H9 (cell line): ENCODE measurements around the gene LRRK1. TPM values are rescaled to one million over a fixed set of nuclear protein-coding genes. Genes with fewer than 3 reads are reported as not detected.

Source experiments
- DNase-seq: peaks from one replicate; pipeline ENCODE4 v3.0.0-alpha.2; 2017
- H2AFZ ChIP-seq: one replicate; pipeline ENCODE4 v1.6.1; 2013; ENCODE audit warnings: mild to moderate bottlenecking, low read length, control low read depth, moderate library complexity
- H2AK5ac ChIP-seq: 2 replicates; pipeline ENCODE4 v1.6.1; 2013; ENCODE audit warnings: low read length, control low read depth, mixed read lengths; ENCODE audit not compliant: insufficient read length
- H2BK120ac ChIP-seq: one replicate; pipeline ENCODE4 v1.6.1; 2013; ENCODE audit warnings: low read depth, mild to moderate bottlenecking, low read length, control low read depth, inconsistent platforms; ENCODE audit not compliant: poor library complexity, severe bottlenecking
- H2BK12ac ChIP-seq: 2 replicates; pipeline ENCODE4 v1.6.1; 2013; ENCODE audit warnings: low read length, control low read depth, mixed read lengths, low read depth; ENCODE audit not compliant: insufficient read length
- H2BK15ac ChIP-seq: 2 replicates; pipeline ENCODE4 v1.6.1; 2013; ENCODE audit warnings: low read depth, low read length, control low read depth
- H2BK20ac ChIP-seq: one replicate; pipeline ENCODE4 v1.6.1; 2013; ENCODE audit warnings: low read depth, mild to moderate bottlenecking, low read length, control low read depth, inconsistent platforms; ENCODE audit not compliant: poor library complexity, severe bottlenecking
- H2BK5ac ChIP-seq: 2 replicates; pipeline ENCODE4 v1.6.1; 2013; ENCODE audit warnings: low read length, control low read depth, mixed read lengths; ENCODE audit not compliant: insufficient read length
- H3K14ac ChIP-seq: 2 replicates; pipeline ENCODE4 v1.6.1; 2013; ENCODE audit warnings: low read length, control low read depth; ENCODE audit not compliant: insufficient read depth
- H3K18ac ChIP-seq: 2 replicates; pipeline ENCODE4 v1.6.1; 2013; ENCODE audit warnings: low read depth, mild to moderate bottlenecking, mixed read lengths, low read length, control low read depth; ENCODE audit not compliant: insufficient read length
- H3K23ac ChIP-seq: 2 replicates; pipeline ENCODE4 v1.6.1; 2013; ENCODE audit warnings: low read length, control low read depth, mixed read lengths, low read depth; ENCODE audit not compliant: insufficient read length
- H3K23me2 ChIP-seq: 2 replicates; pipeline ENCODE4 v1.6.1; 2013; ENCODE audit warnings: low read depth, mild to moderate bottlenecking, mixed read lengths, low read length, control low read depth; ENCODE audit not compliant: insufficient read length, poor library complexity, severe bottlenecking
- H3K27ac ChIP-seq: 2 replicates; pipeline ENCODE4 v1.5.1; 2013; ENCODE audit warnings: low read length, control low read depth, mixed read lengths, low read depth; ENCODE audit not compliant: insufficient read length
- H3K27me3 ChIP-seq: 2 replicates; pipeline ENCODE4 v1.6.1; 2013; ENCODE audit warnings: low read length, control low read depth, inconsistent platforms; ENCODE audit not compliant: insufficient read depth
- H3K4ac ChIP-seq: 2 replicates; pipeline ENCODE4 v1.6.1; 2013; ENCODE audit warnings: low read depth, mild to moderate bottlenecking, control low read depth, inconsistent platforms, low read length, moderate library complexity
- H3K4me1 ChIP-seq: 2 replicates; pipeline ENCODE4 v1.6.1; 2013; ENCODE audit warnings: low read length, control low read depth, inconsistent platforms; ENCODE audit not compliant: insufficient read depth
- H3K4me2 ChIP-seq: 2 replicates; pipeline ENCODE4 v1.6.1; 2013; ENCODE audit warnings: low read length, control low read depth, mixed read lengths; ENCODE audit not compliant: insufficient read length, insufficient read depth
- H3K56ac ChIP-seq: 2 replicates; pipeline ENCODE4 v1.6.1; 2013; ENCODE audit warnings: low read depth, mild to moderate bottlenecking, mixed read lengths, low read length, control low read depth; ENCODE audit not compliant: insufficient read length
- H3K79me1 ChIP-seq: 2 replicates; pipeline ENCODE4 v1.6.1; 2013; ENCODE audit warnings: low read depth, mild to moderate bottlenecking, moderate library complexity, low read length, control low read depth, inconsistent platforms; ENCODE audit not compliant: insufficient read depth, poor library complexity, severe bottlenecking
- H3K79me2 ChIP-seq: 2 replicates; pipeline ENCODE4 v1.6.1; 2013; ENCODE audit warnings: low read length, control low read depth, inconsistent platforms; ENCODE audit not compliant: insufficient read depth
- H3K9ac ChIP-seq: 2 replicates; pipeline ENCODE4 v1.6.1; 2013; ENCODE audit warnings: low read length, control low read depth, mixed read lengths; ENCODE audit not compliant: insufficient read length; ENCODE audit errors: extremely low read depth
- H3K9me3 ChIP-seq: one replicate; pipeline ENCODE4 v1.6.1; 2013; ENCODE audit warnings: low read depth, low read length, inconsistent platforms; ENCODE audit not compliant: control insufficient read depth
- H3T11ph ChIP-seq: one replicate; pipeline ENCODE4 v1.6.1; 2013; ENCODE audit warnings: mild to moderate bottlenecking, low read length, control low read depth, inconsistent platforms
- H4K20me1 ChIP-seq: one replicate; pipeline ENCODE4 v1.6.1; 2013; ENCODE audit not compliant: control insufficient read depth, insufficient read length, insufficient read depth
- H4K5ac ChIP-seq: 2 replicates; pipeline ENCODE4 v1.6.1; 2013; ENCODE audit warnings: low read depth, mild to moderate bottlenecking, mixed read lengths, low read length, control low read depth; ENCODE audit not compliant: insufficient read length
- H4K8ac ChIP-seq: replicated peaks from 2 replicates; pipeline ENCODE4 v1.6.1; 2013; ENCODE audit warnings: low read length, control low read depth, mixed read lengths, low read depth; ENCODE audit not compliant: insufficient read length
- H4K91ac ChIP-seq: 2 replicates; pipeline ENCODE4 v1.6.1; 2013; ENCODE audit warnings: low read depth, mild to moderate bottlenecking, moderate library complexity, mixed read lengths, low read length, control low read depth; ENCODE audit not compliant: insufficient read length
- H3K27ac Mint-ChIP-seq, 3 experiments: 2 replicates in 2 of 3; 3 replicates in 1 of 3; pipeline ENCODE4 v1.8.0; 2020 to 2021; ENCODE audit warnings: mixed read lengths in 3 of 3, mild to moderate bottlenecking in 1 of 3, moderate library complexity in 1 of 3
- H3K27me3 Mint-ChIP-seq: 2 replicates; pipeline ENCODE4 v1.8.0; 2021; ENCODE audit warnings: low read depth, mild to moderate bottlenecking, moderate library complexity, mixed read lengths
- H3K36me3 Mint-ChIP-seq, 3 experiments: 2 replicates in 2 of 3; 3 replicates in 1 of 3; pipeline ENCODE4 v1.8.0; 2020 to 2021; ENCODE audit warnings: low read depth in 3 of 3, mixed read lengths in 3 of 3; ENCODE audit not compliant: insufficient read depth in 1 of 3
- H3K4me1 Mint-ChIP-seq, 2 experiments: 2 replicates each; pipeline ENCODE4 v1.8.0; 2020; ENCODE audit warnings: mixed read lengths in 2 of 2
- H3K4me3 Mint-ChIP-seq, 2 experiments: 2 replicates in 1 of 2; 3 replicates in 1 of 2; pipeline ENCODE4 v1.8.0; 2020 to 2021; ENCODE audit warnings: mild to moderate bottlenecking in 2 of 2, mixed read lengths in 2 of 2, moderate library complexity in 1 of 2
- H3K9me3 Mint-ChIP-seq, 2 experiments: 2 replicates in 1 of 2; 3 replicates in 1 of 2; pipeline ENCODE4 v1.8.0; 2020; ENCODE audit warnings: mild to moderate bottlenecking in 2 of 2, mixed read lengths in 2 of 2, moderate library complexity in 1 of 2
- CTCF ChIP-seq: fragments of 200-600 bp; sonication (generic); conservative IDR thresholded peaks from 3 replicates; pipeline ENCODE4 v1.8.0; 2021; ENCODE audit warnings: antibody characterized with exemption, mild to moderate bottlenecking
- WGBS: extraction: QIAGEN DNeasy Blood & Tissue Kit; methylation state at CpG from one replicate; pipeline ENCODE4 v1.1.7; 2013; ENCODE audit warnings: missing lambda C conversion rate, low lambda C conversion rate, mixed read lengths; ENCODE audit not compliant: insufficient read length; ENCODE audit errors: extremely low coverage; 5-methylcytosine and 5-hydroxymethylcytosine counted together
- total RNA-seq: library from RNA; stranded (reverse); gene quantifications from 2 replicates; pipeline ENCODE4 v1.2.1, GENCODE V29; 2021

LRRK1 gene
- total RNA-seq, 1 experiment from 2014 or later, result 4.0 TPM

- H4K91ac ChIP-seq, result no peak overlapping the region
- H3K9me3 Mint-ChIP-seq, result no peaks in the 10 kb centered on the region; a peak in 1 of 5 replicates
- H3K4ac ChIP-seq, result no peak overlapping the region
- no peaks in the 10 kb centered on the region for H3K79me1 ChIP-seq
- H3K9ac ChIP-seq, result no peak overlapping the region
- H3K27ac Mint-ChIP-seq, result no peak overlapping the region; a peak in 1 of 7 replicates
- no peaks in the 10 kb centered on the region for H3K27me3 ChIP-seq
- H2BK15ac ChIP-seq, result no peak overlapping the region
- H3K4me1 Mint-ChIP-seq, result peaks cover 14 to 16% of the 10 kb centered on the region in 2 experiments
- no CpG with 5 or more reads among the region's 4 CpGs for WGBS
- H3K4me2 ChIP-seq, result no peak overlapping the region
- H4K20me1 ChIP-seq, result no peaks in the 10 kb centered on the region
- H3K18ac ChIP-seq, result no peak overlapping the region
- no peaks in the 10 kb centered on the region for H3K9me3 ChIP-seq
- no peak overlapping the region for H3K23ac ChIP-seq
- no peak overlapping the region for H3K14ac ChIP-seq
- H2BK120ac ChIP-seq, result no peak overlapping the region
- H2AK5ac ChIP-seq, result no peak overlapping the region
- H3K4me3 Mint-ChIP-seq, result no peak overlapping the region
- no peak for DNase-seq
- no peak overlapping the region for H3K56ac ChIP-seq
- no peak overlapping the region for H2BK5ac ChIP-seq
- no peak overlapping the region for H4K8ac ChIP-seq
- H2BK20ac ChIP-seq, result no peak overlapping the region
- TF ChIP-seq CTCF, result no peak
- no peak overlapping the region for H3T11ph ChIP-seq
- no peak overlapping the region for H4K5ac ChIP-seq
- no peaks in the 10 kb centered on the region for H3K4me1 ChIP-seq
- H2AFZ ChIP-seq, result no peak overlapping the region
- H3K79me2 ChIP-seq, result no peaks in the 10 kb centered on the region
- peaks cover 8% of the 10 kb centered on the region for H3K27me3 Mint-ChIP-seq
- no peak overlapping the region for H3K27ac ChIP-seq
- no peaks in the 10 kb centered on the region for H3K36me3 Mint-ChIP-seq
- H3K23me2 ChIP-seq, result no peaks in the 10 kb centered on the region
- H2BK12ac ChIP-seq, result no peak overlapping the region
Observed at GRCh38 chr15:100987143-100987542, 68.0 kb downstream of the LRRK1 start.
